ENCODE results near the gene PARP1. TPM values are rescaled to one million over a fixed set of nuclear protein-coding genes. Genes with fewer than 3 reads are reported as not detected.

PARP1 gene
- total RNA-seq, 1 experiment from 2014 or later, result 127 TPM

GRCh38 chr1:226419284-226420029 lies 11.6 kb upstream of the PARP1 start:
- no peak for DNase-seq (ENCODE audit: low read depth, low spot score)
- BruUV-seq (replicated peaks), result no TSS peak
- H3K27me3 ChIP-seq (ENCODE audit: control insufficient read depth, insufficient read depth, low read length), result no peaks in the 10 kb centered on the region
- in situ Hi-C loops (cut with HindIII; ENCODE audit: low pct_unique_long_range_greater_than_20kb, low sequenced_read_pairs) (no loop called here), intact Hi-C loops (cut with micrococcal nuclease; ENCODE audit: unreplicated experiment) (no loop called here)
- no peaks in the 10 kb centered on the region for H3K36me3 ChIP-seq (ENCODE audit: control insufficient read depth, insufficient read depth, low read length)
- TF ChIP-seq REST (IDR thresholded peaks at IDR 0.05; ENCODE audit: insufficient read depth in 1 of 2, low read depth in 2 of 2, low read length in 1 of 2) (no peak), TCF7L2 (IDR thresholded peaks at IDR 0.05; ENCODE audit: low read depth, low read length) (no peak), POLR2AphosphoS5 (IDR thresholded peaks at IDR 0.05; ENCODE audit: low read depth, low read length) (no peak), CTCF (IDR thresholded peaks at IDR 0.05) (no peak), SIN3A (IDR thresholded peaks at IDR 0.05; ENCODE audit: borderline replicate concordance, insufficient read depth, low read depth, low read length) (no peak)
- ChIA-PET CTCF (no interaction called here), POLR2A (no interaction called here)
- H3K9me3 ChIP-seq (ENCODE audit: control insufficient read depth, insufficient read depth, low read depth, low read length), result no peaks in the 10 kb centered on the region
- H3K27ac ChIP-seq (ENCODE audit: low read length), result no peak overlapping the region
- no peak overlapping the region for H3K4me3 ChIP-seq (ENCODE audit: low read depth in 2 of 2, low read length in 2 of 2)
- ATAC-seq, result no peak
- H3K4me1 ChIP-seq (ENCODE audit: control insufficient read depth, insufficient read depth, low read length), result no peaks in the 10 kb centered on the region

- Histone ChIP-seq H3K9me3 (ENCODE audit: control insufficient read depth, insufficient read depth, low read depth, low read length) (no peaks in the 10 kb centered on the region), H3K4me1 (ENCODE audit: control insufficient read depth, insufficient read depth, low read length) (no peaks in the 10 kb centered on the region), H3K27ac (ENCODE audit: low read length) (no peak overlapping the region), H3K4me3 (ENCODE audit: low read depth in 2 of 2, low read length in 2 of 2) (no peak overlapping the region), H3K27me3 (ENCODE audit: control insufficient read depth, insufficient read depth, low read length) (no peaks in the 10 kb centered on the region), H3K36me3 (ENCODE audit: control insufficient read depth, insufficient read depth, low read length) (no peaks in the 10 kb centered on the region)
- ChIA-PET CTCF (no interaction called here), POLR2A (no interaction called here)
- no peak for TF ChIP-seq CTCF (IDR thresholded peaks at IDR 0.05)
- TF ChIP-seq REST (IDR thresholded peaks at IDR 0.05; ENCODE audit: insufficient read depth in 1 of 2, low read depth in 2 of 2, low read length in 1 of 2), result no peak
- no peak for TF ChIP-seq POLR2AphosphoS5 (IDR thresholded peaks at IDR 0.05; ENCODE audit: low read depth, low read length)
- no peak for TF ChIP-seq SIN3A (IDR thresholded peaks at IDR 0.05; ENCODE audit: borderline replicate concordance, insufficient read depth, low read depth, low read length)
- no peak for TF ChIP-seq TCF7L2 (IDR thresholded peaks at IDR 0.05; ENCODE audit: low read depth, low read length)
- intact Hi-C loops (cut with micrococcal nuclease; ENCODE audit: unreplicated experiment) (no loop called here), in situ Hi-C loops (cut with HindIII; ENCODE audit: low pct_unique_long_range_greater_than_20kb, low sequenced_read_pairs) (no loop called here)
- no TSS peak for BruUV-seq (replicated peaks)
- ATAC-seq, result no peak
- no peak for DNase-seq (ENCODE audit: low read depth, low spot score)
Observed at GRCh38 chr1:226417830-226418546, 10.1 kb upstream of the PARP1 start.
